ENCODE data around the gene MMUT.
"Not testable (repeated sequence)": the region's sequence is repeated elsewhere in the genome, so short reads cannot be mapped to it uniquely, and the experiment has no call there.

GRCh38 chr6:49483380-49483779 lies 20.3 kb upstream of the MMUT start:
- not testable (repeated sequence) for TF ChIP-seq EZH2 (IDR thresholded peaks at IDR 0.05; ENCODE audit: insufficient read depth, low read length)
- TF ChIP-seq, protein P1, sequence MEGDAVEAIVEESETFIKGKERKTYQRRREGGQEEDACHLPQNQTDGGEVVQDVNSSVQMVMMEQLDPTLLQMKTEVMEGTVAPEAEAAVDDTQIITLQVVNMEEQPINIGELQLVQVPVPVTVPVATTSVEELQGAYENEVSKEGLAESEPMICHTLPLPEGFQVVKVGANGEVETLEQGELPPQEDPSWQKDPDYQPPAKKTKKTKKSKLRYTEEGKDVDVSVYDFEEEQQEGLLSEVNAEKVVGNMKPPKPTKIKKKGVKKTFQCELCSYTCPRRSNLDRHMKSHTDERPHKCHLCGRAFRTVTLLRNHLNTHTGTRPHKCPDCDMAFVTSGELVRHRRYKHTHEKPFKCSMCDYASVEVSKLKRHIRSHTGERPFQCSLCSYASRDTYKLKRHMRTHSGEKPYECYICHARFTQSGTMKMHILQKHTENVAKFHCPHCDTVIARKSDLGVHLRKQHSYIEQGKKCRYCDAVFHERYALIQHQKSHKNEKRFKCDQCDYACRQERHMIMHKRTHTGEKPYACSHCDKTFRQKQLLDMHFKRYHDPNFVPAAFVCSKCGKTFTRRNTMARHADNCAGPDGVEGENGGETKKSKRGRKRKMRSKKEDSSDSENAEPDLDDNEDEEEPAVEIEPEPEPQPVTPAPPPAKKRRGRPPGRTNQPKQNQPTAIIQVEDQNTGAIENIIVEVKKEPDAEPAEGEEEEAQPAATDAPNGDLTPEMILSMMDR (IDR thresholded peaks at IDR 0.05; ENCODE audit: insufficient read depth, low read depth, low read length): not testable (repeated sequence)
